ENCODE results near the gene SLC15A1.

SLC15A1 gene

GRCh38 chr13:98690348-98691022 lies 62.0 kb downstream of the SLC15A1 start:
- no peak for DNase-seq

- no peak for DNase-seq
These were observed 63.0 kb downstream of the SLC15A1 start for GRCh38 chr13:98689347-98689968.

- DNase-seq, result no peak
These were observed 64.1 kb downstream of the SLC15A1 start for GRCh38 chr13:98688373-98688772.

- DNase-seq, result no peak
These were observed 65.2 kb downstream of the SLC15A1 start for GRCh38 chr13:98687319-98687718.

- no peak for DNase-seq
These were observed 66.2 kb downstream of the SLC15A1 start for GRCh38 chr13:98686270-98686669.

GRCh38 chr13:98685146-98685545 lies 67.3 kb downstream of the SLC15A1 start:
- no peak for DNase-seq

GRCh38 chr13:98681049-98681448 lies 71.4 kb downstream of the SLC15A1 start:
- DNase-seq, result no peak

GRCh38 chr13:98678741-98679140 lies 73.7 kb downstream of the SLC15A1 start:
- no peak for DNase-seq

GRCh38 chr13:98677398-98677797 lies 75.1 kb downstream of the SLC15A1 start:
- DNase-seq, result no peak

- no peak for DNase-seq
These were observed 76.2 kb downstream of the SLC15A1 start for GRCh38 chr13:98676239-98676638.

- DNase-seq, result no peak
These were observed 76.6 kb downstream of the SLC15A1 start for GRCh38 chr13:98675837-98676236.

- DNase-seq, result no peak
These were observed 77.4 kb downstream of the SLC15A1 start for GRCh38 chr13:98675066-98675465.

GRCh38 chr13:98672947-98673613 lies 79.4 kb downstream of the SLC15A1 start:
- DNase-seq, result peak in 1 of 2 experiments; percentile 59

GRCh38 chr13:98668155-98668554 lies 84.3 kb downstream of the SLC15A1 start:
- DNase-seq, result no peak

GRCh38 chr13:98665638-98665995 lies 86.9 kb downstream of the SLC15A1 start:
- DNase-seq, result no peak

GRCh38 chr13:98664924-98665637 lies 87.4 kb downstream of the SLC15A1 start:
- DNase-seq, result no peak

GRCh38 chr13:98664510-98664909 lies 88.0 kb downstream of the SLC15A1 start:
- no peak for DNase-seq

- no peak for DNase-seq
These were observed 88.4 kb downstream of the SLC15A1 start for GRCh38 chr13:98664047-98664446.

- DNase-seq, result no peak
These were observed 94.3 kb downstream of the SLC15A1 start for GRCh38 chr13:98658131-98658530.

- no peak for DNase-seq
These were observed 94.9 kb downstream of the SLC15A1 start for GRCh38 chr13:98657506-98658085.

- no peak for DNase-seq
These were observed 96.2 kb downstream of the SLC15A1 start for GRCh38 chr13:98656223-98656622.

GRCh38 chr13:98653463-98653985 lies 98.9 kb downstream of the SLC15A1 start:
- peak; percentile 42 to 54 for DNase-seq

Data from NCI-H446 (cell line).